Suprapubic skin (tissue), 4 donors: ENCODE results near the gene ZNRD2. TPM values are rescaled to one million over a fixed set of nuclear protein-coding genes. Genes with fewer than 3 reads are reported as not detected.

Experiments used
- DNase-seq, 2 donors: peaks; one replicate each; pipeline ENCODE4 v3.0.0-alpha.2; 2019; ENCODE audit warnings: low spot score in 2 of 2
- H3K27ac ChIP-seq: fragments of 200-600 bp; sonication (generic); one replicate; pipeline ENCODE4 v1.5.1; 2019
- H3K27me3 ChIP-seq: fragments of 200-600 bp; sonication (generic); one replicate; pipeline ENCODE4 v1.5.1; 2019
- H3K36me3 ChIP-seq: fragments of 200-600 bp; sonication (generic); one replicate; pipeline ENCODE4 v1.5.1; 2019
- H3K4me1 ChIP-seq: fragments of 200-600 bp; sonication (generic); one replicate; pipeline ENCODE4 v1.5.1; 2019
- H3K4me3 ChIP-seq: fragments of 200-600 bp; sonication (generic); one replicate; pipeline ENCODE4 v1.5.1; 2019; ENCODE audit warnings: mild to moderate bottlenecking
- H3K9me3 ChIP-seq: fragments of 200-600 bp; sonication (generic); one replicate; pipeline ENCODE4 v1.5.1; 2019
- CTCF ChIP-seq, 2 donors: fragments of 200-600 bp in 1 of 2; fragments of 450-650 bp in 1 of 2; sonication (generic) in 1 of 2; IDR thresholded peaks; one replicate each; pipeline ENCODE4 v1.5.1; 2016 to 2019; ENCODE audit warnings: antibody characterized with exemption in 2 of 2, mild to moderate bottlenecking in 1 of 2, moderate library complexity in 1 of 2
- EP300 ChIP-seq: sonication (generic); formaldehyde crosslinking; IDR thresholded peaks from one replicate; pipeline ENCODE4 v1.6.1; 2017; ENCODE audit warnings: antibody characterized with exemption
- POLR2A ChIP-seq, 2 donors: fragments of 450-650 bp; IDR thresholded peaks; one replicate each; pipeline ENCODE4 v1.6.1; 2017; ENCODE audit warnings: antibody characterized with exemption in 2 of 2, mild to moderate bottlenecking in 2 of 2, moderate library complexity in 2 of 2
- POLR2AphosphoS5 ChIP-seq, 3 donors: sonication (generic); formaldehyde crosslinking; IDR thresholded peaks; one replicate each; pipeline ENCODE4 v1.6.1; 2017; ENCODE audit warnings: antibody characterized with exemption in 3 of 3
- WGBS: methylation state at CpG from one replicate; pipeline ENCODE4 v1.1.5; 2018; 5-methylcytosine and 5-hydroxymethylcytosine counted together
- total RNA-seq, 4 donors: library from RNA; depleted of rRNA; stranded (reverse); fragments of >200 nt; gene quantifications; one replicate each; pipeline ENCODE4 v1.1.0, GENCODE V29; 2016

ZNRD2 gene
- total RNA-seq, 4 donors from 2014 or later = 60.9 to 97.4 (median 77.9) TPM

- 84% methylated on average over 45 of the region's 49 CpGs for WGBS
- no peak for DNase-seq
- no peak for TF ChIP-seq CTCF (IDR thresholded peaks at IDR 0.05)
- no peak for TF ChIP-seq POLR2AphosphoS5 (IDR thresholded peaks at IDR 0.05)
- no peak for TF ChIP-seq EP300
- TF ChIP-seq POLR2A (IDR thresholded peaks at IDR 0.05) = no peak
- Histone ChIP-seq H3K4me3 (no peak overlapping the region), H3K36me3 (peaks cover 64% of the 10 kb centered on the region), H3K4me1 (peaks cover 21% of the 10 kb centered on the region), H3K27me3 (no peaks in the 10 kb centered on the region), H3K9me3 (no peaks in the 10 kb centered on the region), H3K27ac (no peak overlapping the region)
Observed at GRCh38 chr11:65599216-65599954, 29.1 kb downstream of the ZNRD2 start.

GRCh38 chr11:65599955-65600246 is 29.6 kb downstream of the ZNRD2 start:
- Histone ChIP-seq H3K27me3 (no peaks in the 10 kb centered on the region), H3K4me3 (no peak overlapping the region), H3K27ac (no peak overlapping the region), H3K9me3 (no peaks in the 10 kb centered on the region), H3K36me3 (peaks cover 70% of the 10 kb centered on the region), H3K4me1 (peaks cover 15% of the 10 kb centered on the region)
- 96% methylated on average over 6 of the region's 6 CpGs for WGBS
- no peak for DNase-seq
- TF ChIP-seq POLR2A (IDR thresholded peaks at IDR 0.05) = no peak
- no peak for TF ChIP-seq POLR2AphosphoS5 (IDR thresholded peaks at IDR 0.05)
- TF ChIP-seq CTCF (IDR thresholded peaks at IDR 0.05) = no peak
- TF ChIP-seq EP300 = no peak

- TF ChIP-seq EP300 = no peak
- TF ChIP-seq POLR2AphosphoS5 (IDR thresholded peaks at IDR 0.05) = no peak
- TF ChIP-seq POLR2A (IDR thresholded peaks at IDR 0.05) = no peak
- no peak for TF ChIP-seq CTCF (IDR thresholded peaks at IDR 0.05)
- no peaks in the 10 kb centered on the region for H3K9me3 ChIP-seq
- H3K4me1 ChIP-seq = peaks cover 19% of the 10 kb centered on the region
- 100% methylated on average over 1 of the region's 1 CpG for WGBS
- DNase-seq = no peak
- no peak overlapping the region for H3K4me3 ChIP-seq
- H3K27ac ChIP-seq = no peak overlapping the region
- H3K36me3 ChIP-seq = peaks cover 64% of the 10 kb centered on the region
- H3K27me3 ChIP-seq = no peaks in the 10 kb centered on the region
Observed at GRCh38 chr11:65604258-65604657, 34.0 kb downstream of the ZNRD2 start.

GRCh38 chr11:65606876-65607613 is 36.8 kb downstream of the ZNRD2 start:
- peak; percentile 95 to 97 for DNase-seq
- peaks cover 47% of the 10 kb centered on the region for H3K4me1 ChIP-seq
- H3K27me3 ChIP-seq = no peaks in the 10 kb centered on the region
- H3K27ac ChIP-seq = peak overlapping the region; percentile 50
- peaks cover 53% of the 10 kb centered on the region for H3K36me3 ChIP-seq
- 32% methylated on average over 24 of the region's 67 CpGs for WGBS
- H3K4me3 ChIP-seq = peak overlapping the region; percentile 42
- H3K9me3 ChIP-seq = no peaks in the 10 kb centered on the region
- TF ChIP-seq CTCF (IDR thresholded peaks at IDR 0.05) (no peak), POLR2AphosphoS5 (IDR thresholded peaks at IDR 0.05) (peak in 2 of 3 donors; percentile 23 to 56)

GRCh38 chr11:65607614-65608426 is 37.5 kb downstream of the ZNRD2 start:
- Histone ChIP-seq H3K27ac (peak overlapping the region; percentile 42), H3K27me3 (no peaks in the 10 kb centered on the region), H3K4me3 (peak overlapping the region; percentile 42), H3K9me3 (no peaks in the 10 kb centered on the region), H3K4me1 (peaks cover 55% of the 10 kb centered on the region), H3K36me3 (peaks cover 49% of the 10 kb centered on the region)
- TF ChIP-seq EP300 (no peak), POLR2A (IDR thresholded peaks at IDR 0.05) (no peak), CTCF (IDR thresholded peaks at IDR 0.05) (no peak), POLR2AphosphoS5 (IDR thresholded peaks at IDR 0.05) (no peak)
- DNase-seq = no peak
- WGBS = 80% methylated on average over 29 of the region's 37 CpGs
